Fibroblast of the aortic adventitia (primary cell): ENCODE results near the gene CAMTA1. TPM values are rescaled to one million over a fixed set of nuclear protein-coding genes. Genes with fewer than 3 reads are reported as not detected.

Experiments
- DNase-seq: peaks from one replicate; pipeline ENCODE4 v3.0.0-alpha.2; 2010; ENCODE audit warnings: low read depth
- H3K4me3 ChIP-seq: 2 replicates; pipeline ENCODE4 v1.5.1; 2011; ENCODE audit warnings: low read depth, mild to moderate bottlenecking, control low read depth, low read length, moderate library complexity
- total RNA-seq: library from RNA; depleted of rRNA; stranded (reverse); fragments of >200 nt; gene quantifications from 2 replicates; pipeline ENCODE4 v1.2.3, GENCODE V29; 2012; ENCODE audit warnings: low replicate concordance
- TF ChIP-seq, protein P1 (sequence below): IDR thresholded peaks from 2 replicates; pipeline ENCODE4 v1.5.1; 2011; ENCODE audit warnings: mild to moderate bottlenecking, low read length, control low read depth, inconsistent platforms; ENCODE audit not compliant: insufficient read depth

The CAMTA1 gene
- total RNA-seq, 1 donor, result 91.9 TPM

DNA sequence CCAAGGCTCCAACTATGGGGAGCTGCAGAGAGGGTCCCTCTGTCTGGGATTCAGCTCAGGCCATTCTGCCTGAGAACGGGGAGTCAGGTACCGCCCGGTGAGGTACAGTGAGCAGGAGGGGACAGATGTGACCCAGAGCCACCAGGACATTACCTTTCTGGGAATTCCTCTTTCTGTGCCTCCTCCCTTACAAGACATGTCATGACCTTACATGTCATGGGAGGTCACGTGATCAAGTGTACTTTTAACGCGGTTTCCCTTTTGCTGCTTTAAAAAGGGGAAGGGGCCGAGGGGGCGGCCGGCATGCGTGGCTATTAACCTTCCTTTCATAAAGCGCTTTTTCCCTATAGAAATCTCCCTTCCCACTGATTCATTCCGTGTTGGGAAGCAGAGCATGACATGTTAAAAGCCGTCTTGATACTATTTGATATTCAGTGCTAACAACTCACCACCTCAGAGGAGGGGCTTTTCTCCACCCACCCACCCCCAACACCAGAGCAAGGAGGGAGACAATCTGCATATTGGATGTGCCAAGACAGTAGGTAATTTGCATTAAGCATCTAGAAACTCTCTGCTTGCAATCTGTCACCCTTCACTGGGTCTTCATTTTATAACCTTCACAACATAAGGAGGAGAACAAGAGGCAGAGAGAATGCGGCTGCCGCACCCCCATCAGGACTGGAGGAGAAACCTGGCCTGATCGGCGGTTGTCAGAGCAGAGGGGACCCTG, 872.2 kb downstream of the CAMTA1 start:
- TF ChIP-seq, protein P1, sequence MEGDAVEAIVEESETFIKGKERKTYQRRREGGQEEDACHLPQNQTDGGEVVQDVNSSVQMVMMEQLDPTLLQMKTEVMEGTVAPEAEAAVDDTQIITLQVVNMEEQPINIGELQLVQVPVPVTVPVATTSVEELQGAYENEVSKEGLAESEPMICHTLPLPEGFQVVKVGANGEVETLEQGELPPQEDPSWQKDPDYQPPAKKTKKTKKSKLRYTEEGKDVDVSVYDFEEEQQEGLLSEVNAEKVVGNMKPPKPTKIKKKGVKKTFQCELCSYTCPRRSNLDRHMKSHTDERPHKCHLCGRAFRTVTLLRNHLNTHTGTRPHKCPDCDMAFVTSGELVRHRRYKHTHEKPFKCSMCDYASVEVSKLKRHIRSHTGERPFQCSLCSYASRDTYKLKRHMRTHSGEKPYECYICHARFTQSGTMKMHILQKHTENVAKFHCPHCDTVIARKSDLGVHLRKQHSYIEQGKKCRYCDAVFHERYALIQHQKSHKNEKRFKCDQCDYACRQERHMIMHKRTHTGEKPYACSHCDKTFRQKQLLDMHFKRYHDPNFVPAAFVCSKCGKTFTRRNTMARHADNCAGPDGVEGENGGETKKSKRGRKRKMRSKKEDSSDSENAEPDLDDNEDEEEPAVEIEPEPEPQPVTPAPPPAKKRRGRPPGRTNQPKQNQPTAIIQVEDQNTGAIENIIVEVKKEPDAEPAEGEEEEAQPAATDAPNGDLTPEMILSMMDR, result no peak
- H3K4me3 ChIP-seq, result no peak overlapping the region
- DNase-seq, result no peak

GRCh38 chr1:7658099-7658498, 872.8 kb downstream of the CAMTA1 start:
- no peak overlapping the region for H3K4me3 ChIP-seq
- no peak for DNase-seq
- TF ChIP-seq, protein P1, result no peak

- TF ChIP-seq, protein P1, result no peak
- no peak overlapping the region for H3K4me3 ChIP-seq
- DNase-seq, result no peak
These were observed 874.3 kb downstream of the CAMTA1 start for GRCh38 chr1:7659514-7659913.

- H3K4me3 ChIP-seq, result no peak overlapping the region
- TF ChIP-seq, protein P1, result no peak
- DNase-seq, result no peak
These were observed 878.3 kb downstream of the CAMTA1 start for GRCh38 chr1:7663451-7664146.

GRCh38 chr1:7664147-7664892, 879.1 kb downstream of the CAMTA1 start:
- no peak for DNase-seq
- TF ChIP-seq, protein P1, result no peak
- no peak overlapping the region for H3K4me3 ChIP-seq

DNA sequence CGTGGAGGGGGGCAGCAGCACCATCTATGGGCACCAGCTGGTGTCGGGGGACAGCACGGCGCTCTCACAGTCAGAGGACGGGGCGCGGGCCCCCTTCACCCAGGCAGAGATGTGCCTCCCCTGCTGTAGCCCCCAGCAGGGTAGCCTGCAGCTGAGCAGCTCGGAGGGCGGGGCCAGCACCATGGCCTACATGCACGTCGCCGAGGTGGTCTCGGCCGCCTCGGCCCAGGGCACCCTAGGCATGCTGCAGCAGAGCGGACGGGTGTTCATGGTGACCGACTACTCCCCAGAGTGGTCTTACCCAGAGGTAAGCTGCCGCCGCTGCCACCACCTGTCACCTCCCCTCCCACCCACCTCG, 879.6 kb downstream of the CAMTA1 start:
- TF ChIP-seq, protein P1, result no peak

More for the DNA sequence above, 879.6 kb downstream of the CAMTA1 start:
- DNase-seq, result no peak
- H3K4me3 ChIP-seq, result no peak overlapping the region
